Transverse colon (tissue), 4 donors: ENCODE results near the gene IKZF3. TPM values are rescaled to one million over a fixed set of nuclear protein-coding genes. Genes with fewer than 3 reads are reported as not detected.
A peak's percentile ranks its signal among the peaks of the same experiment; 100 is the strongest.
"Not testable (repeated sequence)": the region's sequence is repeated elsewhere in the genome, so short reads cannot be mapped to it uniquely, and the experiment has no call there.

Source experiments
- DNase-seq: peaks from one replicate; pipeline ENCODE4 v3.0.0-alpha.2; 2019
- H3K27ac ChIP-seq, 4 donors: fragments of 200-600 bp; sonication (generic); 2 replicates each; pipeline ENCODE4 v1.5.1; 2016 to 2018; ENCODE audit warnings: inconsistent platforms in 4 of 4
- H3K27me3 ChIP-seq: fragments of 200-600 bp; sonication (generic); 2 replicates; pipeline ENCODE4 v1.5.1; 2017; ENCODE audit warnings: inconsistent platforms
- H3K36me3 ChIP-seq, 4 donors: fragments of 200-600 bp; sonication (generic); 2 replicates each; pipeline ENCODE4 v1.5.1; 2017 to 2019; ENCODE audit warnings: inconsistent platforms in 4 of 4
- H3K4me1 ChIP-seq, 4 donors: fragments of 200-600 bp; sonication (generic); 2 replicates each; pipeline ENCODE4 v1.5.1; 2017 to 2020; ENCODE audit warnings: inconsistent platforms in 4 of 4
- H3K4me3 ChIP-seq, 4 donors: fragments of 200-600 bp; sonication (generic); 1 replicate in 1 of 4; 2 replicates in 3 of 4; pipeline versions ENCODE4 v1.5.1 to v1.6.1; 2017 to 2019; ENCODE audit warnings: inconsistent platforms in 4 of 4
- H3K9me3 ChIP-seq, 2 donors: fragments of 200-600 bp; sonication (generic); 2 replicates each; pipeline ENCODE4 v1.5.1; 2017 to 2019; ENCODE audit warnings: inconsistent platforms in 2 of 2
- EP300 ChIP-seq: sonication (generic); formaldehyde crosslinking; IDR thresholded peaks from one replicate; pipeline ENCODE4 v1.6.1; 2017; ENCODE audit warnings: antibody characterized with exemption, low read depth
- POLR2A ChIP-seq: fragments of 450-650 bp; IDR thresholded peaks from one replicate; pipeline ENCODE4 v1.6.1; 2016; ENCODE audit warnings: antibody characterized with exemption, mild to moderate bottlenecking, moderate library complexity
- POLR2AphosphoS5 ChIP-seq, 3 donors: sonication (generic); formaldehyde crosslinking; IDR thresholded peaks; one replicate each; pipeline ENCODE4 v1.6.1; 2016; ENCODE audit warnings: antibody characterized with exemption in 3 of 3
- WGBS, 2 donors: methylation state at CpG; one replicate each; pipeline ENCODE4 v1.1.5; 2018; ENCODE audit warnings: low coverage in 1 of 2; 5-methylcytosine and 5-hydroxymethylcytosine counted together
- in situ Hi-C, 4 donors: fragments of 200-750 bp; cut with MboI; loops; one replicate each; pipeline versions ENCODE4 v1.15.0 to v1.15.1; 2017; ENCODE audit warnings: low sequenced_read_pairs in 3 of 4, low pct_ligation_motif_present in 1 of 4, low pct_unique_long_range_greater_than_20kb in 1 of 4
- intact Hi-C: fragments of 100-400 bp; cut with DNase I; formaldehyde crosslinking; loops from one replicate; pipeline ENCODE4 v1.15.1; 2023; ENCODE audit warnings: low total_unique reads
- total RNA-seq, 4 donors: library from RNA; depleted of rRNA; stranded (reverse); fragments of >200 nt; gene quantifications; one replicate each; pipeline ENCODE4 v1.1.0, GENCODE V29; 2016
- TF ChIP-seq, protein P1 (sequence below), 5 experiments: fragments of 200-600 bp in 3 of 5; fragments of 450-650 bp in 2 of 5; sonication (generic) in 3 of 5; IDR thresholded peaks; 1 replicate in 2 of 5; 2 replicates in 3 of 5; pipeline ENCODE4 v1.5.1; 2016 to 2017; ENCODE audit warnings: antibody characterized with exemption in 5 of 5, inconsistent platforms in 3 of 5, mild to moderate bottlenecking in 2 of 5, moderate library complexity in 1 of 5

The IKZF3 gene
- total RNA-seq, 4 donors from 2014 or later, result 2.2 to 13.5 (median 3.0) TPM

DNA sequence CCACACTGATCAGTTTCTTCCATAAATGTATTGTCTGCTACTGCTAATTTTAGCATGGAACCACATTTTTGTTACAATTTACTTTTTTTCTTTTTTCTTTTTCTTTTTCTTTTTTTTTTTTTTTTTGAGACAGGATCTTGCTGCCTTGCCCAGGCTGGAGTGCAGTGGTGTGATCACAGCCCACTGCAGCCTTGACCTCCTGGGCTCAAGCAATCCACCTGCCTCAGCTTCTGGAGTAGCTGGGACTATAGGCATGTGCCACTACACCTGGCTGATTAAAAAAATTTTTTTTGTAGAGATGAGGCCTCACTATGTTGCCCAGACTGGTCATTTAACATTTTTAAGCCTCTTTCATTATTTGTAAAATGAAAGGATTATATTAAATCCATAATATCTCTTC, 23.0 kb upstream of the IKZF3 start:
- intact Hi-C loops, result no loop called here
- Histone ChIP-seq H3K27ac (no peak overlapping the region), H3K9me3 (no peaks in the 10 kb centered on the region), H3K36me3 (no peaks in the 10 kb centered on the region), H3K4me3 (no peak overlapping the region), H3K27me3 (peaks cover 37% of the 10 kb centered on the region), H3K4me1 (no peaks in the 10 kb centered on the region)
- no peak for DNase-seq
- TF ChIP-seq, protein P1, sequence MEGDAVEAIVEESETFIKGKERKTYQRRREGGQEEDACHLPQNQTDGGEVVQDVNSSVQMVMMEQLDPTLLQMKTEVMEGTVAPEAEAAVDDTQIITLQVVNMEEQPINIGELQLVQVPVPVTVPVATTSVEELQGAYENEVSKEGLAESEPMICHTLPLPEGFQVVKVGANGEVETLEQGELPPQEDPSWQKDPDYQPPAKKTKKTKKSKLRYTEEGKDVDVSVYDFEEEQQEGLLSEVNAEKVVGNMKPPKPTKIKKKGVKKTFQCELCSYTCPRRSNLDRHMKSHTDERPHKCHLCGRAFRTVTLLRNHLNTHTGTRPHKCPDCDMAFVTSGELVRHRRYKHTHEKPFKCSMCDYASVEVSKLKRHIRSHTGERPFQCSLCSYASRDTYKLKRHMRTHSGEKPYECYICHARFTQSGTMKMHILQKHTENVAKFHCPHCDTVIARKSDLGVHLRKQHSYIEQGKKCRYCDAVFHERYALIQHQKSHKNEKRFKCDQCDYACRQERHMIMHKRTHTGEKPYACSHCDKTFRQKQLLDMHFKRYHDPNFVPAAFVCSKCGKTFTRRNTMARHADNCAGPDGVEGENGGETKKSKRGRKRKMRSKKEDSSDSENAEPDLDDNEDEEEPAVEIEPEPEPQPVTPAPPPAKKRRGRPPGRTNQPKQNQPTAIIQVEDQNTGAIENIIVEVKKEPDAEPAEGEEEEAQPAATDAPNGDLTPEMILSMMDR (IDR thresholded peaks at IDR 0.05), result no peak
- TF ChIP-seq POLR2A (no peak), EP300 (no peak), POLR2AphosphoS5 (IDR thresholded peaks at IDR 0.05) (no peak)
- in situ Hi-C loops, result no loop called here

DNA sequence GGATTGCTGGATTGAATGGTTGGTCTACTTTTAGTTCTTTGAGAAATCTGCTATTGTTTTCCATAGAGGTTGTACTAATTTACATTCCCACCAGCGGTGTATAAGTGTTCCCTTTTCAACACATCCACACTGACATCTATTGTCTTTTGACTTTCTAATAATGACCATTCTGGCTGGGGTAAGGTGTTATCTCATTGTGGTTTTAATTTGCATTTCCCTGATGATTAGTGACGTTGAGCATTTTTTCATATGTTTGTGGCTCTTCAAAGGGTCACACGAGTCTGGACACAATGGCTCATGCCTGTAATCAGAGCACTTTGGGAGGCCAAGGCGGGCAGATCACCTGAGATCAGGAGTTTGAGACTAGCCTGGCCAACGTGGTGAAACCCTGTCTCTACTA, 22.0 kb upstream of the IKZF3 start:
- H3K4me3 ChIP-seq, intact Hi-C loops, in situ Hi-C loops, H3K4me1 ChIP-seq, H3K27ac ChIP-seq, H3K36me3 ChIP-seq, H3K9me3 ChIP-seq, DNase-seq: not testable (repeated sequence)
- 65 to 80% methylated on average over 2 to 5 of the region's 5 CpGs for WGBS, 2 donors
- peaks cover 32% of the 10 kb centered on the region for H3K27me3 ChIP-seq

GRCh38 chr17:39872751-39873150, 8.6 kb upstream of the IKZF3 start:
- H3K4me1 ChIP-seq, result peaks cover 0 to 4% (median 0%) of the 10 kb centered on the region in 4 donors
- no peaks in the 10 kb centered on the region for H3K9me3 ChIP-seq
- intact Hi-C loops (no loop called here), in situ Hi-C loops (no loop called here)
- H3K27me3 ChIP-seq, result peaks cover 53% of the 10 kb centered on the region
- H3K27ac ChIP-seq, result no peak overlapping the region
- no peak overlapping the region for H3K4me3 ChIP-seq
- WGBS, 2 donors, result 76 to 100% methylated on average over 2 of the region's 2 CpGs
- TF ChIP-seq, protein P1 (IDR thresholded peaks at IDR 0.05), result peak in 2 of 5 experiments; percentile 19 to 29
- TF ChIP-seq EP300, result no peak
- H3K36me3 ChIP-seq, result no peaks in the 10 kb centered on the region
- DNase-seq, result no peak

GRCh38 chr17:39871801-39872200, 7.7 kb upstream of the IKZF3 start:
- in situ Hi-C loops (no loop called here), intact Hi-C loops (no loop called here)
- Histone ChIP-seq H3K27me3 (peaks cover 53% of the 10 kb centered on the region), H3K27ac (no peak overlapping the region), H3K9me3 (no peaks in the 10 kb centered on the region), H3K4me3 (no peak overlapping the region), H3K36me3 (no peaks in the 10 kb centered on the region), H3K4me1 (peaks cover 0 to 4% (median 0%) of the 10 kb centered on the region in 4 donors)
- TF ChIP-seq POLR2AphosphoS5 (IDR thresholded peaks at IDR 0.05) (no peak), EP300 (no peak)
- WGBS, 2 donors, result 80 to 85% methylated on average over 2 of the region's 2 CpGs
- DNase-seq, result no peak

- no peak for DNase-seq
- in situ Hi-C loops (no loop called here), intact Hi-C loops (no loop called here)
- Histone ChIP-seq H3K27me3 (peaks cover 54% of the 10 kb centered on the region), H3K9me3 (no peaks in the 10 kb centered on the region), H3K4me1 (peaks cover 0 to 4% (median under 1%) of the 10 kb centered on the region in 4 donors), H3K4me3 (no peak overlapping the region), H3K27ac (no peak overlapping the region), H3K36me3 (no peaks in the 10 kb centered on the region)
- TF ChIP-seq, protein P1 (IDR thresholded peaks at IDR 0.05), result no peak
- TF ChIP-seq EP300 (no peak), POLR2AphosphoS5 (IDR thresholded peaks at IDR 0.05) (no peak), POLR2A (no peak)
- WGBS, 2 donors, result 86 to 100% methylated on average over 1 of the region's 1 CpG
Measured at GRCh38 chr17:39870776-39871175, 6.7 kb upstream of the IKZF3 start.
